Measurements from ENCODE around the gene HHAT.

HHAT gene

GRCh38 chr1:210292231-210292871, 36.4 kb upstream of the HHAT start:
- no peaks in the 10 kb centered on the region for H4K20me1 ChIP-seq (ENCODE audit: insufficient read depth, low read length)
- no peaks in the 10 kb centered on the region for H3K79me2 ChIP-seq (ENCODE audit: insufficient read depth, low read length)
- TF ChIP-seq CTCF (IDR thresholded peaks at IDR 0.05; ENCODE audit: borderline replicate concordance, extremely low read depth, low read length, poor library complexity, severe bottlenecking) (no peak), EZH2 (IDR thresholded peaks at IDR 0.05; ENCODE audit: borderline replicate concordance, low read depth, low read length, severe bottlenecking) (no peak)
- H3K9ac ChIP-seq (ENCODE audit: low read depth, low read length): no peak overlapping the region
- no peaks in the 10 kb centered on the region for H3K4me1 ChIP-seq (ENCODE audit: insufficient read depth, low read length)
- no peaks in the 10 kb centered on the region for H3K36me3 ChIP-seq (ENCODE audit: insufficient read depth, low read length)
- H3K27me3 ChIP-seq (ENCODE audit: insufficient read depth, low read length, poor library complexity): peaks cover 6% of the 10 kb centered on the region
- ATAC-seq (ENCODE audit: insufficient read depth, low read depth) (no peak), DNase-seq (no peak)
- H3K4me3 ChIP-seq (ENCODE audit: low read depth in 1 of 2, low read length in 2 of 2): no peak overlapping the region
- no peak overlapping the region for H2AFZ ChIP-seq (ENCODE audit: low read depth, low read length)
- H3K27ac ChIP-seq (ENCODE audit: low read length): no peak overlapping the region
- no peaks in the 10 kb centered on the region for H3K9me3 ChIP-seq (ENCODE audit: insufficient read depth, low read length, severe bottlenecking)
- H3K4me2 ChIP-seq (ENCODE audit: insufficient read depth, low read length): no peak overlapping the region

DNA sequence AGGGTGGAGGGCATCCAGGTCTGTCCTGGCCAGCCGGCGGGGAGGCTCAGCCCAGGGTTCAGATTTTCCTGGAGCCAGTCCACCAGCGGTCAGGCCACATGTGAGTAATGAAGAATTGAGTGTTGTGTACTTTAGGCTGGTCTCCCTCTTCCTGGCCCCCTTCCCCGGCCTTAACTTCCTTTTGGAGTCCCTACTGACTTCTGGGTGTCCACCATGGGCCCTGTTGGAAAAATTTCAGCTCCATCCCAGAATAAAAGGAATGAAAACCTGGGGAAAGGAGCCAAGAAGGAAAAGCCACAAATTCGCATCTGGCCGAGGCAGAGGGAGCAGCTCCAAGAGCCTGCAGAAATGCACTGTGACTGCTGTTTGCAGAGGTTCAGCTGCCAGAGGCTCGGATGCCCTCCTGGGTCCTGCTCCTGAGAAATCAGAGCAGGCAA, 35.5 kb upstream of the HHAT start:
- no peaks in the 10 kb centered on the region for H3K4me1 ChIP-seq (ENCODE audit: insufficient read depth, low read length)
- no peak overlapping the region for H3K4me3 ChIP-seq (ENCODE audit: low read depth in 1 of 2, low read length in 2 of 2)
- H3K9ac ChIP-seq (ENCODE audit: low read depth, low read length): no peak overlapping the region
- no peaks in the 10 kb centered on the region for H3K9me3 ChIP-seq (ENCODE audit: insufficient read depth, low read length, severe bottlenecking)
- no peak overlapping the region for H2AFZ ChIP-seq (ENCODE audit: low read depth, low read length)
- peaks cover 6% of the 10 kb centered on the region for H3K27me3 ChIP-seq (ENCODE audit: insufficient read depth, low read length, poor library complexity)
- no peak for ATAC-seq (ENCODE audit: insufficient read depth, low read depth)
- H3K4me2 ChIP-seq (ENCODE audit: insufficient read depth, low read length): no peak overlapping the region
- no peaks in the 10 kb centered on the region for H3K79me2 ChIP-seq (ENCODE audit: insufficient read depth, low read length)
- H3K27ac ChIP-seq (ENCODE audit: low read length): no peak overlapping the region
- DNase-seq: no peak
- TF ChIP-seq CTCF (IDR thresholded peaks at IDR 0.05; ENCODE audit: borderline replicate concordance, extremely low read depth, low read length, poor library complexity, severe bottlenecking) (no peak), EZH2 (IDR thresholded peaks at IDR 0.05; ENCODE audit: borderline replicate concordance, low read depth, low read length, severe bottlenecking) (no peak)
- no peaks in the 10 kb centered on the region for H4K20me1 ChIP-seq (ENCODE audit: insufficient read depth, low read length)
- H3K36me3 ChIP-seq (ENCODE audit: insufficient read depth, low read length): no peaks in the 10 kb centered on the region

- Histone ChIP-seq H4K20me1 (ENCODE audit: insufficient read depth, low read length) (no peaks in the 10 kb centered on the region), H3K79me2 (ENCODE audit: insufficient read depth, low read length) (no peaks in the 10 kb centered on the region), H2AFZ (ENCODE audit: low read depth, low read length) (no peak overlapping the region), H3K27me3 (ENCODE audit: insufficient read depth, low read length, poor library complexity) (peaks cover 1% of the 10 kb centered on the region), H3K4me2 (ENCODE audit: insufficient read depth, low read length) (no peak overlapping the region), H3K9me3 (ENCODE audit: insufficient read depth, low read length, severe bottlenecking) (no peaks in the 10 kb centered on the region), H3K4me3 (ENCODE audit: low read depth in 1 of 2, low read length in 2 of 2) (no peak overlapping the region), H3K27ac (ENCODE audit: low read length) (no peak overlapping the region), H3K4me1 (ENCODE audit: insufficient read depth, low read length) (no peaks in the 10 kb centered on the region), H3K9ac (ENCODE audit: low read depth, low read length) (no peak overlapping the region), H3K36me3 (ENCODE audit: insufficient read depth, low read length) (no peaks in the 10 kb centered on the region)
- no peak for ATAC-seq (ENCODE audit: insufficient read depth, low read depth)
- TF ChIP-seq CTCF (IDR thresholded peaks at IDR 0.05; ENCODE audit: borderline replicate concordance, extremely low read depth, low read length, poor library complexity, severe bottlenecking): no peak
- no peak for TF ChIP-seq EZH2 (IDR thresholded peaks at IDR 0.05; ENCODE audit: borderline replicate concordance, low read depth, low read length, severe bottlenecking)
- no peak for DNase-seq
Observed at GRCh38 chr1:210294999-210295745, 33.5 kb upstream of the HHAT start.
